ENCODE measurements around the gene CMA1.
"Not testable (repeated sequence)": the region's sequence is repeated elsewhere in the genome, so short reads cannot be mapped to it uniquely, and the experiment has no call there.

CMA1 gene
- long read RNA-seq, donor 1 = 0 reads
- long read RNA-seq, donor 2 = 0 reads
- long read RNA-seq, donor 3 = 0 reads
- long read RNA-seq, donor 4 = 0 reads
- long read RNA-seq, donor 5 = 0 reads
- long read RNA-seq, donor 6 = 0 reads
- long read RNA-seq, donor 7 = 0 reads
- long read RNA-seq, donor 8 = 0 reads

- DNase-seq = no peak
Measured at GRCh38 chr14:24508155-24508840, at the start of gene CMA1. CMA1 (minus strand) TSS chr14:24508265; CDS start chr14:24508235, 30 bp downstream.

- DNase-seq = no peak
Measured at GRCh38 chr14:24556756-24557155, 48.7 kb upstream of the CMA1 start.

GRCh38 chr14:24549064-24549463 is 41.0 kb upstream of the CMA1 start:
- DNase-seq = not testable (repeated sequence)

GRCh38 chr14:24542346-24542936 is 34.4 kb upstream of the CMA1 start:
- DNase-seq = no peak

GRCh38 chr14:24535737-24536136 is 27.7 kb upstream of the CMA1 start:
- no peak for DNase-seq

- no peak for DNase-seq
Measured at GRCh38 chr14:24534286-24534685, 26.2 kb upstream of the CMA1 start.

GRCh38 chr14:24525877-24526620 is 18.0 kb upstream of the CMA1 start:
- not testable (repeated sequence) for DNase-seq

GRCh38 chr14:24518851-24519250 is 10.8 kb upstream of the CMA1 start:
- DNase-seq = no peak

- DNase-seq = no peak
Measured at GRCh38 chr14:24514209-24514608, 6.1 kb upstream of the CMA1 start.

- no peak for DNase-seq
Measured at GRCh38 chr14:24513009-24513408, 4.9 kb upstream of the CMA1 start.

- no peak for DNase-seq
Measured at GRCh38 chr14:24506443-24506842, 1.6 kb downstream of the CMA1 start.

- DNase-seq = no peak
Measured at GRCh38 chr14:24504425-24504950, 3.6 kb downstream of the CMA1 start.

- DNase-seq = not testable (repeated sequence)
Measured at GRCh38 chr14:24491586-24492408, 16.3 kb downstream of the CMA1 start.

- DNase-seq = no peak
Measured at GRCh38 chr14:24483604-24484252, 24.3 kb downstream of the CMA1 start.

- not testable (repeated sequence) for DNase-seq
Measured at GRCh38 chr14:24482699-24483303, 25.3 kb downstream of the CMA1 start.

- DNase-seq = peak; percentile 8
Measured at GRCh38 chr14:24481622-24482324, 26.3 kb downstream of the CMA1 start.

- not testable (repeated sequence) for DNase-seq
Measured at GRCh38 chr14:24479999-24480398, 28.1 kb downstream of the CMA1 start.

- no peak for DNase-seq
Measured at GRCh38 chr14:24475261-24475660, 32.8 kb downstream of the CMA1 start.

- DNase-seq = no peak
Measured at GRCh38 chr14:24473211-24473610, 34.9 kb downstream of the CMA1 start.

- DNase-seq = not testable (repeated sequence)
Measured at GRCh38 chr14:24470450-24470849, 37.6 kb downstream of the CMA1 start.

Measured in right kidney (tissue), 9 donors.